Measurements from ENCODE around the gene DYRK1A. TPM values are rescaled to one million over a fixed set of nuclear protein-coding genes. Genes with fewer than 3 reads are reported as not detected.

The DYRK1A gene
- total RNA-seq, 4 donors from 2014 or later, result 76.5 to 105 (median 91.3) TPM

- H3K27ac ChIP-seq, result no peak overlapping the region
- no peaks in the 10 kb centered on the region for H3K36me3 ChIP-seq
- no peak for TF ChIP-seq EP300 (IDR thresholded peaks at IDR 0.05)
- TF ChIP-seq POLR2AphosphoS5 (IDR thresholded peaks at IDR 0.05), result no peak
- no peak overlapping the region for H3K4me3 ChIP-seq
- 71% methylated on average over 5 of the region's 5 CpGs for WGBS
- peaks cover 5% of the 10 kb centered on the region for H3K27me3 ChIP-seq
- H3K4me1 ChIP-seq, result no peaks in the 10 kb centered on the region
- DNase-seq (ENCODE audit: low spot score in 2 of 2), result no peak
- no peaks in the 10 kb centered on the region for H3K9me3 ChIP-seq
Measured at GRCh38 chr21:37356706-37357105, 9.9 kb upstream of the DYRK1A start.

- H3K27me3 ChIP-seq, result no peaks in the 10 kb centered on the region
Measured at GRCh38 chr21:37357691-37358090, 8.9 kb upstream of the DYRK1A start.

GRCh38 chr21:37358397-37358796, 8.2 kb upstream of the DYRK1A start:
- WGBS, result 35% methylated on average over 7 of the region's 7 CpGs
- DNase-seq (ENCODE audit: low spot score in 2 of 2), result no peak
- H3K36me3 ChIP-seq, result no peaks in the 10 kb centered on the region
- H3K4me1 ChIP-seq, result no peaks in the 10 kb centered on the region
- no peaks in the 10 kb centered on the region for H3K9me3 ChIP-seq
- no peaks in the 10 kb centered on the region for H3K27me3 ChIP-seq
- TF ChIP-seq POLR2AphosphoS5 (IDR thresholded peaks at IDR 0.05) (no peak), EP300 (IDR thresholded peaks at IDR 0.05) (no peak), CTCF (IDR thresholded peaks at IDR 0.05) (no peak), POLR2A (IDR thresholded peaks at IDR 0.05) (no peak)
- no peak overlapping the region for H3K27ac ChIP-seq
- H3K4me3 ChIP-seq, result no peak overlapping the region

More at GRCh38 chr21:37357691-37358090, 8.9 kb upstream of the DYRK1A start:
- no peak for DNase-seq (ENCODE audit: low spot score in 2 of 2)
- TF ChIP-seq CTCF (IDR thresholded peaks at IDR 0.05), result no peak
- TF ChIP-seq POLR2A (IDR thresholded peaks at IDR 0.05), result no peak
- TF ChIP-seq EP300 (IDR thresholded peaks at IDR 0.05), result no peak
- H3K4me3 ChIP-seq, result no peak overlapping the region
- H3K9me3 ChIP-seq, result no peaks in the 10 kb centered on the region
- no peaks in the 10 kb centered on the region for H3K4me1 ChIP-seq
- WGBS, result 70% methylated on average over 4 of the region's 4 CpGs
- H3K27ac ChIP-seq, result no peak overlapping the region
- H3K36me3 ChIP-seq, result no peaks in the 10 kb centered on the region

GRCh38 chr21:37363936-37364335, 2.6 kb upstream of the DYRK1A start:
- no peaks in the 10 kb centered on the region for H3K9me3 ChIP-seq
- no peak overlapping the region for H3K27ac ChIP-seq
- TF ChIP-seq EP300 (IDR thresholded peaks at IDR 0.05) (no peak), CTCF (IDR thresholded peaks at IDR 0.05) (no peak), POLR2A (IDR thresholded peaks at IDR 0.05) (no peak), POLR2AphosphoS5 (IDR thresholded peaks at IDR 0.05) (no peak)
- no peak overlapping the region for H3K4me3 ChIP-seq
- no peak for DNase-seq (ENCODE audit: low spot score in 2 of 2)
- no peaks in the 10 kb centered on the region for H3K36me3 ChIP-seq
- WGBS, result 100% methylated on average over 1 of the region's 1 CpG
- peaks cover 16% of the 10 kb centered on the region for H3K4me1 ChIP-seq
- H3K27me3 ChIP-seq, result no peaks in the 10 kb centered on the region

- Histone ChIP-seq H3K36me3 (no peaks in the 10 kb centered on the region), H3K9me3 (no peaks in the 10 kb centered on the region), H3K4me1 (peaks cover 24% of the 10 kb centered on the region), H3K27me3 (no peaks in the 10 kb centered on the region), H3K27ac (peak overlapping the region; percentile 100), H3K4me3 (peak overlapping the region; percentile 99)
- WGBS, result 67% methylated on average over 7 of the region's 7 CpGs
- TF ChIP-seq EP300 (IDR thresholded peaks at IDR 0.05), result no peak
- no peak for TF ChIP-seq POLR2AphosphoS5 (IDR thresholded peaks at IDR 0.05)
- no peak for TF ChIP-seq CTCF (IDR thresholded peaks at IDR 0.05)
- TF ChIP-seq POLR2A (IDR thresholded peaks at IDR 0.05), result no peak
- DNase-seq (ENCODE audit: low spot score in 2 of 2), result no peak
Measured at GRCh38 chr21:37364722-37365121, 1.9 kb upstream of the DYRK1A start.

All from suprapubic skin (tissue), 4 donors.